HG03159 (cell line): ENCODE measurements around the gene MPLKIP.
"Not testable (repeated sequence)": the region's sequence is repeated elsewhere in the genome, so short reads cannot be mapped to it uniquely, and the experiment has no call there.

Source experiments
- ATAC-seq: cut with Tn5 transposase; IDR thresholded peaks from one replicate; pipeline ENCODE4 v1.9.1; 2021; ENCODE audit warnings: mild to moderate bottlenecking, moderate library complexity; ENCODE audit not compliant: unreplicated experiment

The MPLKIP gene

GRCh38 chr7:40134428-40135316, at the start of gene MPLKIP, which contains the start of gene SUGCT:
MPLKIP (minus strand) TSS chr7:40134622; CDS start chr7:40134567, 55 bp downstream.
SUGCT (plus strand) TSS chr7:40135005.
- peak; percentile 89 for ATAC-seq

GRCh38 chr7:40182452-40182851, 48.0 kb upstream of the MPLKIP start:
- no peak for ATAC-seq

GRCh38 chr7:40177071-40177470, 42.6 kb upstream of the MPLKIP start:
- no peak for ATAC-seq

GRCh38 chr7:40175725-40176510, 41.5 kb upstream of the MPLKIP start:
- ATAC-seq, result no peak

GRCh38 chr7:40175256-40175655, 40.8 kb upstream of the MPLKIP start:
- not testable (repeated sequence) for ATAC-seq

- ATAC-seq, result not testable (repeated sequence)
These were observed 38.7 kb upstream of the MPLKIP start for GRCh38 chr7:40173121-40173520.

GRCh38 chr7:40168266-40168665, 33.8 kb upstream of the MPLKIP start:
- ATAC-seq, result not testable (repeated sequence)

GRCh38 chr7:40167291-40167690, 32.9 kb upstream of the MPLKIP start:
- no peak for ATAC-seq

GRCh38 chr7:40165216-40165615, 30.8 kb upstream of the MPLKIP start:
- no peak for ATAC-seq

GRCh38 chr7:40162516-40162915, 28.1 kb upstream of the MPLKIP start:
- ATAC-seq, result no peak

- no peak for ATAC-seq
These were observed 22.6 kb upstream of the MPLKIP start for GRCh38 chr7:40156988-40157387.

GRCh38 chr7:40151504-40151903, 17.1 kb upstream of the MPLKIP start:
- no peak for ATAC-seq

GRCh38 chr7:40148671-40149070, 14.2 kb upstream of the MPLKIP start:
- no peak for ATAC-seq

- not testable (repeated sequence) for ATAC-seq
These were observed 13.8 kb upstream of the MPLKIP start for GRCh38 chr7:40148247-40148580.

GRCh38 chr7:40147371-40148246, 13.2 kb upstream of the MPLKIP start:
- ATAC-seq, result no peak

GRCh38 chr7:40145596-40146130, 11.2 kb upstream of the MPLKIP start:
- ATAC-seq, result not testable (repeated sequence)

- not testable (repeated sequence) for ATAC-seq
These were observed 7.5 kb upstream of the MPLKIP start for GRCh38 chr7:40141916-40142315.

GRCh38 chr7:40139891-40140290, 5.5 kb upstream of the MPLKIP start:
- ATAC-seq, result not testable (repeated sequence)

- no peak for ATAC-seq
These were observed 4.6 kb upstream of the MPLKIP start for GRCh38 chr7:40138973-40139372.

- no peak for ATAC-seq
These were observed 3.1 kb upstream of the MPLKIP start for GRCh38 chr7:40137563-40137962.

GRCh38 chr7:40135317-40135610, 842 bp upstream of the MPLKIP start:
- ATAC-seq, result no peak
